HG02678 (cell line): Measurements from ENCODE around the gene XKR8.

Experiments
- ATAC-seq: cut with Tn5 transposase; IDR thresholded peaks from one replicate; pipeline ENCODE4 v1.9.1; 2021; ENCODE audit warnings: mild to moderate bottlenecking, moderate library complexity; ENCODE audit not compliant: unreplicated experiment

Gene XKR8

GRCh38 chr1:27959792-27960603 lies at the start of gene XKR8:
Gene XKR8, plus strand, starts transcription at chr1:27959973. Its CDS starts 97 bp downstream, at chr1:27960070.
- peak; percentile 89 for ATAC-seq

GRCh38 chr1:27912429-27912828 lies 47.3 kb upstream of the XKR8 start:
- no peak for ATAC-seq

- ATAC-seq, result no peak
These were observed 44.6 kb upstream of the XKR8 start for GRCh38 chr1:27915082-27915575.

GRCh38 chr1:27922272-27922671 lies 37.5 kb upstream of the XKR8 start:
- ATAC-seq, result no peak

GRCh38 chr1:27928216-27928954 lies 31.4 kb upstream of the XKR8 start:
- ATAC-seq, result no peak

- ATAC-seq, result no peak
These were observed 28.6 kb upstream of the XKR8 start for GRCh38 chr1:27931184-27931583.

- no peak for ATAC-seq
These were observed 28.0 kb upstream of the XKR8 start for GRCh38 chr1:27931759-27932158.

- no peak for ATAC-seq
These were observed 24.8 kb upstream of the XKR8 start, which contains the start of gene SMPDL3B for GRCh38 chr1:27934818-27935549. Gene SMPDL3B, plus strand, starts transcription at chr1:27935000. Its CDS starts 184 bp downstream, at chr1:27935184.

- no peak for ATAC-seq
These were observed 24.1 kb upstream of the XKR8 start for GRCh38 chr1:27935721-27936120.

GRCh38 chr1:27936370-27936769 lies 23.4 kb upstream of the XKR8 start:
- no peak for ATAC-seq

- ATAC-seq, result no peak
These were observed 22.3 kb upstream of the XKR8 start for GRCh38 chr1:27937524-27937836.

GRCh38 chr1:27938488-27938887 lies 21.3 kb upstream of the XKR8 start:
- no peak for ATAC-seq

- ATAC-seq, result no peak
These were observed 19.5 kb upstream of the XKR8 start for GRCh38 chr1:27940297-27940696.

- no peak for ATAC-seq
These were observed 18.8 kb upstream of the XKR8 start for GRCh38 chr1:27940870-27941560.

- no peak for ATAC-seq
These were observed 17.9 kb upstream of the XKR8 start for GRCh38 chr1:27941671-27942540.

GRCh38 chr1:27945020-27945419 lies 14.8 kb upstream of the XKR8 start:
- no peak for ATAC-seq

GRCh38 chr1:27949027-27949426 lies 10.7 kb upstream of the XKR8 start:
- ATAC-seq, result no peak

- no peak for ATAC-seq
These were observed 8.4 kb upstream of the XKR8 start for GRCh38 chr1:27951396-27951795.

- ATAC-seq, result no peak
These were observed 7.6 kb upstream of the XKR8 start for GRCh38 chr1:27952147-27952546.

GRCh38 chr1:27954186-27954585 lies 5.6 kb upstream of the XKR8 start:
- ATAC-seq, result no peak
